DOHH2 (cell line): ENCODE measurements around the gene TAGLN3.

ENCODE experiments used
- H3F3A ChIP-seq: fragments of 200-600 bp; sonication (generic), shearing (Covaris generic); 2 replicates; pipeline ENCODE4 v1.6.0; 2016; ENCODE audit warnings: antibody characterized with exemption, mild to moderate bottlenecking; ENCODE audit not compliant: control insufficient read depth, insufficient read depth
- H3K27ac ChIP-seq: fragments of 200-600 bp; sonication (generic); 2 replicates; pipeline ENCODE4 v1.5.1; 2014; ENCODE audit warnings: low read depth, mild to moderate bottlenecking, low read length, moderate library complexity
- H3K27me3 ChIP-seq: fragments of 200-600 bp; sonication (generic); 2 replicates; pipeline ENCODE4 v1.6.1; 2014; ENCODE audit warnings: mild to moderate bottlenecking, low read length, mixed read lengths; ENCODE audit not compliant: control insufficient read depth
- H3K36me3 ChIP-seq: fragments of 200-600 bp; sonication (generic); 2 replicates; pipeline ENCODE4 v1.6.1; 2014; ENCODE audit warnings: mild to moderate bottlenecking, low read length, moderate library complexity, mixed read lengths; ENCODE audit not compliant: control insufficient read depth
- H3K4me1 ChIP-seq: fragments of 200-600 bp; sonication (generic); 2 replicates; pipeline ENCODE4 v1.6.1; 2014; ENCODE audit warnings: mild to moderate bottlenecking, low read length, mixed read lengths; ENCODE audit not compliant: control insufficient read depth
- H3K4me2 ChIP-seq: fragments of 200-600 bp; sonication (generic); 2 replicates; pipeline ENCODE4 v1.6.0; 2014; ENCODE audit warnings: mild to moderate bottlenecking, low read length, moderate library complexity
- H3K4me3 ChIP-seq: fragments of 200-600 bp; sonication (generic); 2 replicates; pipeline ENCODE4 v1.5.1; 2014; ENCODE audit warnings: mild to moderate bottlenecking, low read length, mixed read lengths
- H3K79me2 ChIP-seq: fragments of 200-600 bp; sonication (generic); 2 replicates; pipeline ENCODE4 v1.6.1; 2014; ENCODE audit warnings: mild to moderate bottlenecking, low read length, mixed read lengths; ENCODE audit not compliant: control insufficient read depth
- H3K9me2 ChIP-seq: fragments of 200-600 bp; sonication (generic); replicated peaks from 2 replicates; pipeline ENCODE4 v1.6.1; 2014; ENCODE audit warnings: mild to moderate bottlenecking, low read length, mixed read lengths; ENCODE audit not compliant: control insufficient read depth
- H3K9me3 ChIP-seq: fragments of 200-600 bp; sonication (generic); 2 replicates; pipeline ENCODE4 v1.6.1; 2014; ENCODE audit warnings: antibody characterized with exemption, low read length, mixed read lengths; ENCODE audit not compliant: control insufficient read depth, insufficient read depth
- H4K20me1 ChIP-seq: fragments of 200-600 bp; sonication (generic); 2 replicates; pipeline ENCODE4 v1.6.0; 2014; ENCODE audit warnings: low read depth, mild to moderate bottlenecking, antibody characterized with exemption, low read length, moderate library complexity; ENCODE audit not compliant: control insufficient read depth, insufficient read depth
- EZH2phosphoT487 ChIP-seq: fragments of 200-600 bp; sonication (generic); IDR thresholded peaks from 2 replicates; pipeline ENCODE4 v1.6.1; 2017; ENCODE audit warnings: borderline replicate concordance, mild to moderate bottlenecking, antibody characterized with exemption, low read length, moderate library complexity, mixed read lengths
- TF ChIP-seq, protein P1 (sequence below): fragments of 200-600 bp; sonication (generic); IDR thresholded peaks from one replicate; pipeline ENCODE4 v1.5.1; 2014; ENCODE audit warnings: antibody characterized with exemption, mild to moderate bottlenecking, low read depth, low read length; ENCODE audit not compliant: poor library complexity, severe bottlenecking

The TAGLN3 gene

DNA sequence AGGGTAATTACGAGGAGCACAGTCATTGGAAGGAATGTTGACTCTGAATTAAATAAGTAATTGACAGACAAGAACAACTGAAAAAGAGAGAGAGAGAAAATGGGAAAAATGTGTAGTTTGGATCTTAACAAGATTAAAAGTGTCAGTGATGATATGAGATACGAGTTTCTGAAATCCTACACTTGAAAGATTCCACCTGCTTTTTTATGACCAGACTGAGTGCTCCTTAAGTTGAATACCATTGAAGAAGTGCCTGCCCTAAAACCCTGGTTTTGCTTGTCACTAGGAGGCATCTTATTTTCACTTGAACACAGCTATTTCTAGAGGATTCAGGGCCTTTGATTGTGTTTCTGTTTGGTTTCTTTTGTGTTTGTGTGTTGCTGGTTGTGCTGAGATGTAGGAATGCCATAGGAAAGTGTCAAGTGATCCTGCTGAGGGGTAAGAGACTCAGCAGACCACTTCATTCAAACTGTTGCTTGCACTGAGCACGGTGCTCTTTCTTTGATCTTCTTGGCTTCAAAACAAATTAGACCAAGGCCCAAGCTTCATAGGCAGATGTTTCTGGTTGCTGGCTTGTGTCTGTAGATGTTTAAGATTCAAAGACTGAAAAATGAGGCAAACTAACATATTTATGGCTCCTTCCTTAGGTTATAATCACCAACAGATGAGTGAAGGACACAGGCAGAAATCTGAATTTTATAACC, 37.1 kb upstream of the TAGLN3 start:
- Histone ChIP-seq H3F3A (no peaks in the 10 kb centered on the region), H3K79me2 (no peaks in the 10 kb centered on the region), H3K27me3 (peaks cover 6% of the 10 kb centered on the region), H3K9me3 (no peaks in the 10 kb centered on the region), H3K27ac (no peak overlapping the region), H3K4me2 (no peak overlapping the region), H4K20me1 (no peaks in the 10 kb centered on the region), H3K4me3 (no peak overlapping the region), H3K36me3 (no peaks in the 10 kb centered on the region), H3K9me2 (no peaks in the 10 kb centered on the region), H3K4me1 (no peaks in the 10 kb centered on the region)
- TF ChIP-seq, protein P1, sequence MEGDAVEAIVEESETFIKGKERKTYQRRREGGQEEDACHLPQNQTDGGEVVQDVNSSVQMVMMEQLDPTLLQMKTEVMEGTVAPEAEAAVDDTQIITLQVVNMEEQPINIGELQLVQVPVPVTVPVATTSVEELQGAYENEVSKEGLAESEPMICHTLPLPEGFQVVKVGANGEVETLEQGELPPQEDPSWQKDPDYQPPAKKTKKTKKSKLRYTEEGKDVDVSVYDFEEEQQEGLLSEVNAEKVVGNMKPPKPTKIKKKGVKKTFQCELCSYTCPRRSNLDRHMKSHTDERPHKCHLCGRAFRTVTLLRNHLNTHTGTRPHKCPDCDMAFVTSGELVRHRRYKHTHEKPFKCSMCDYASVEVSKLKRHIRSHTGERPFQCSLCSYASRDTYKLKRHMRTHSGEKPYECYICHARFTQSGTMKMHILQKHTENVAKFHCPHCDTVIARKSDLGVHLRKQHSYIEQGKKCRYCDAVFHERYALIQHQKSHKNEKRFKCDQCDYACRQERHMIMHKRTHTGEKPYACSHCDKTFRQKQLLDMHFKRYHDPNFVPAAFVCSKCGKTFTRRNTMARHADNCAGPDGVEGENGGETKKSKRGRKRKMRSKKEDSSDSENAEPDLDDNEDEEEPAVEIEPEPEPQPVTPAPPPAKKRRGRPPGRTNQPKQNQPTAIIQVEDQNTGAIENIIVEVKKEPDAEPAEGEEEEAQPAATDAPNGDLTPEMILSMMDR, result no peak
- TF ChIP-seq EZH2phosphoT487, result no peak

DNA sequence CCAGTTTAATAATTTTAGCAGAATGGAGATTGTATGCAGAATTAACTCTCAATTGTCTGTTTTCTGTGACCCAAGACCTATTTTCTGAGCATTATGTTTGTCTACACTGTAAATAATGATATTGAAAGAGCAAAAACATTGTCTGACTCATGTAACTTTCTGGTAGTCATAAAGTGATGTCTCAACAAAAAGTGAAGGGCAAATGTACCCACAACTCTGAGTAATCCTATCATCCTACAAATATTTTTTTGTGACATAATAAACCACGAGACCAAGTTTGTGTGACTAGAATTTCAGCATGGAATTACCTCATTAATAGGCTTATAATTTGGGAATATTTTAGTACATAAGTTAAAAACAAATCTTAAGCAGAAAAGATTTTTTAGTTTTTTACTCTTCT, 35.3 kb upstream of the TAGLN3 start:
- no peaks in the 10 kb centered on the region for H3K36me3 ChIP-seq
- H3K9me3 ChIP-seq, result no peaks in the 10 kb centered on the region
- H3K4me1 ChIP-seq, result peaks cover 8% of the 10 kb centered on the region
- no peak overlapping the region for H3K4me3 ChIP-seq
- H3K27ac ChIP-seq, result no peak overlapping the region
- H3K4me2 ChIP-seq, result no peak overlapping the region
- H3K27me3 ChIP-seq, result peaks cover 6% of the 10 kb centered on the region
- H3F3A ChIP-seq, result no peaks in the 10 kb centered on the region
- no peaks in the 10 kb centered on the region for H3K79me2 ChIP-seq
- no peaks in the 10 kb centered on the region for H4K20me1 ChIP-seq
- TF ChIP-seq EZH2phosphoT487, result no peak
- TF ChIP-seq, protein P1, result no peak
- H3K9me2 ChIP-seq, result no peaks in the 10 kb centered on the region

DNA sequence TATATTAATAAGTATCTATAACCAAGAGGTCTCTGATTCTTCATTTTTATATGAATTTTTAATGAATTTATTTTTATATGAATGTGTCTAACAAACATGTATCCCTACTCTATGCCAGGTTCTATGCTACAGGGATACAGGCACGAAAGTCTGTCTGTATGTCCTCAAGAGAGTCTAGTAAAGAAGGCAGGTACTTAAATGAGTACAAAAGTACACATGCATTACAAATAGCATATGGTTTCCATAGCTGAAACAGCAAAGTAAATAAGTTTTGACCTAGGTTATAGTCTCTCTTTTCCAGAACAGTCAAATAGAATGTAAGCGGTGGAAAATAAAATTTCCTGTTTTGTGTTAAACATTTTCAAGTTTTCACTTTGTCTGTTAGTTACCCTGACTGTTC, 33.2 kb upstream of the TAGLN3 start:
- Histone ChIP-seq H3K36me3 (no peaks in the 10 kb centered on the region), H3K4me3 (no peak overlapping the region), H3K4me1 (peaks cover 8% of the 10 kb centered on the region), H4K20me1 (no peaks in the 10 kb centered on the region), H3K27me3 (peaks cover 17% of the 10 kb centered on the region), H3K9me3 (no peaks in the 10 kb centered on the region), H3K4me2 (no peak overlapping the region), H3F3A (no peaks in the 10 kb centered on the region), H3K79me2 (no peaks in the 10 kb centered on the region), H3K9me2 (no peaks in the 10 kb centered on the region), H3K27ac (no peak overlapping the region)
- no peak for TF ChIP-seq EZH2phosphoT487
- TF ChIP-seq, protein P1, result no peak
